Heart left ventricle (tissue), 13 donors: ENCODE results near the gene HELZ2.

Experiments used
- POLR2A ChIP-seq, 2 donors: fragments of 450-650 bp; IDR thresholded peaks; one replicate each; pipeline ENCODE4 v1.6.1; 2017; ENCODE audit warnings: antibody characterized with exemption in 2 of 2, mild to moderate bottlenecking in 2 of 2, moderate library complexity in 2 of 2
- TF ChIP-seq, protein P1 (sequence below), 12 donors: fragments of 200-600 bp; sonication (generic) in 4 of 12; IDR thresholded peaks; one replicate each; pipeline versions ENCODE4 v1.5.0 to v1.8.0; 2018 to 2022; ENCODE audit warnings: antibody characterized with exemption in 12 of 12, mild to moderate bottlenecking in 5 of 12
- donor health status: ischemic (EF 13 %, LVEDD 7.1; RV severe dilation, severe dysfunction).
- donor health status: DM: no; HTN: yes; CAD: no.
- donor health status: DM: no; HTN: no; CAD: no.
- donor health status: ischemic (EF 25% LVEDD 6.9; RV normal size, moderate dysfunction).
- donor health status: ischemic (EF 25% LVEDD 5.7; RV mildly dilated, moderate dysfunction).
- donor health status: ischemic (EF 35%, LVEDD 5.7; RV mildly dilated, moderate dysfunction).
- donor health status: nonischemic (EF 11% LVEDD 7.7; RV severe dilation, severe dysfunction).
- donor health status: DM: yes; HTN: yes; CAD: no.
- donor health status: PGD.
- donor health status: ischemic (EF 29% LVEDD 5.4; RV normal size, mild dysfunction).
- donor health status: nonischemic (EF 23%, LVEDD 6.1; RV moderate dilation, normal function).

- TF ChIP-seq, protein P1, sequence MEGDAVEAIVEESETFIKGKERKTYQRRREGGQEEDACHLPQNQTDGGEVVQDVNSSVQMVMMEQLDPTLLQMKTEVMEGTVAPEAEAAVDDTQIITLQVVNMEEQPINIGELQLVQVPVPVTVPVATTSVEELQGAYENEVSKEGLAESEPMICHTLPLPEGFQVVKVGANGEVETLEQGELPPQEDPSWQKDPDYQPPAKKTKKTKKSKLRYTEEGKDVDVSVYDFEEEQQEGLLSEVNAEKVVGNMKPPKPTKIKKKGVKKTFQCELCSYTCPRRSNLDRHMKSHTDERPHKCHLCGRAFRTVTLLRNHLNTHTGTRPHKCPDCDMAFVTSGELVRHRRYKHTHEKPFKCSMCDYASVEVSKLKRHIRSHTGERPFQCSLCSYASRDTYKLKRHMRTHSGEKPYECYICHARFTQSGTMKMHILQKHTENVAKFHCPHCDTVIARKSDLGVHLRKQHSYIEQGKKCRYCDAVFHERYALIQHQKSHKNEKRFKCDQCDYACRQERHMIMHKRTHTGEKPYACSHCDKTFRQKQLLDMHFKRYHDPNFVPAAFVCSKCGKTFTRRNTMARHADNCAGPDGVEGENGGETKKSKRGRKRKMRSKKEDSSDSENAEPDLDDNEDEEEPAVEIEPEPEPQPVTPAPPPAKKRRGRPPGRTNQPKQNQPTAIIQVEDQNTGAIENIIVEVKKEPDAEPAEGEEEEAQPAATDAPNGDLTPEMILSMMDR (IDR thresholded peaks at IDR 0.05), result no peak
- TF ChIP-seq POLR2A (IDR thresholded peaks at IDR 0.05), result no peak
Measured at GRCh38 chr20:63547725-63548480, 26.1 kb downstream of the HELZ2 start, which contains the start of gene SRMS.
